ENCODE results near the gene AGTRAP. TPM values are rescaled to one million over a fixed set of nuclear protein-coding genes. Genes with fewer than 3 reads are reported as not detected.

The AGTRAP gene
- total and polyA plus RNA-seq, 9 of the 15 experiments (the other 6 are each of a cell fraction or from before 2014, with no cell fraction given), result 26.8 to 105 (median 57.5) TPM

DNA sequence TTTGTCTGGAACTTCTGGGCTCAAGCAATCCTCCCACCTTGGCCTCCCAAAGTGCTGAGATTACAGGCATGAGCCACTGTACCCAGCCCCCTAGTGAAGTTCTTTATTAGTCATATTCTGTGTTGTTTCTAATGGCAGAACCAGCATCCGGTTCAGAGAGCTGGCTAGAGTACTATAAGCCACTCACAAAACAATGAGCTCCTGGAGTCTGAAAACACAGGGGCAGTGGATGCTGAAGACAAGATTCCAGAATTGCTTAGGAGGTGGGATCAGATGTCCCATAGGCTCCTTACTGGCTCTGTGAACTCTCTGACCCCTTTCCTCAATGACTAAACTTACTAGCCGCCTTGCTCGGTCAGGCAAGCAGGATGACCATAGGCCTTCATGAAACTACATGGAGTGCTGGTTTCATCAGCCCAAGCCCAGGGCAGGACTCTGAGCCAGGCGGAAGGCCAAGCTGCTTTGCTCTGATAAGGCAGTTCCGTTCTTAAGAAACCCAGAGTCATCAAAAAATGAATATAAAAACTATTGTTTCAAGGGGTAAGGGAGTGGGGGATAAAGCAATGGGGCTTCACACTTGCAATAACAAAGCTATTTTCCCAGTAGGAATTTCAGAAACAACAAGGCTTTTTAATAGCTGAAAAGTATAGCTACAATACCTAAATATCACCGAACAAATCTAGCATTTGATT, 61.7 kb downstream of the AGTRAP start (continued):
- TF ChIP-seq FOXP1 (CRISPR knock-in tag; IDR thresholded peaks at IDR 0.05) (no peak), ZNF121 (CRISPR knock-in tag; conservative IDR thresholded peaks at IDR 0.05) (peak; percentile 98), GTF2E2 (tag; IDR thresholded peaks at IDR 0.05) (peak; percentile 84; the same call in 1 of the 2 replicates), HSF4 (CRISPR knock-in tag; IDR thresholded peaks at IDR 0.05; ENCODE audit: borderline replicate concordance) (peak; percentile 69; the same call in 1 of the 2 replicates), ARNT (IDR thresholded peaks at IDR 0.05) (peak; percentile 20 to 89; a peak in 3 of 4 replicates), ZNF146 (CRISPR knock-in tag; IDR thresholded peaks at IDR 0.05; ENCODE audit: unreplicated experiment) (no peak)
- TF ChIP-seq, protein P1, sequence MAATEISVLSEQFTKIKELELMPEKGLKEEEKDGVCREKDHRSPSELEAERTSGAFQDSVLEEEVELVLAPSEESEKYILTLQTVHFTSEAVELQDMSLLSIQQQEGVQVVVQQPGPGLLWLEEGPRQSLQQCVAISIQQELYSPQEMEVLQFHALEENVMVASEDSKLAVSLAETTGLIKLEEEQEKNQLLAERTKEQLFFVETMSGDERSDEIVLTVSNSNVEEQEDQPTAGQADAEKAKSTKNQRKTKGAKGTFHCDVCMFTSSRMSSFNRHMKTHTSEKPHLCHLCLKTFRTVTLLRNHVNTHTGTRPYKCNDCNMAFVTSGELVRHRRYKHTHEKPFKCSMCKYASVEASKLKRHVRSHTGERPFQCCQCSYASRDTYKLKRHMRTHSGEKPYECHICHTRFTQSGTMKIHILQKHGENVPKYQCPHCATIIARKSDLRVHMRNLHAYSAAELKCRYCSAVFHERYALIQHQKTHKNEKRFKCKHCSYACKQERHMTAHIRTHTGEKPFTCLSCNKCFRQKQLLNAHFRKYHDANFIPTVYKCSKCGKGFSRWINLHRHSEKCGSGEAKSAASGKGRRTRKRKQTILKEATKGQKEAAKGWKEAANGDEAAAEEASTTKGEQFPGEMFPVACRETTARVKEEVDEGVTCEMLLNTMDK (IDR thresholded peaks at IDR 0.05; ENCODE audit: borderline replicate concordance, insufficient read depth, low read depth, low read length, poor library complexity, severe bottlenecking), result no peak
- TF ChIP-seq, protein P2, sequence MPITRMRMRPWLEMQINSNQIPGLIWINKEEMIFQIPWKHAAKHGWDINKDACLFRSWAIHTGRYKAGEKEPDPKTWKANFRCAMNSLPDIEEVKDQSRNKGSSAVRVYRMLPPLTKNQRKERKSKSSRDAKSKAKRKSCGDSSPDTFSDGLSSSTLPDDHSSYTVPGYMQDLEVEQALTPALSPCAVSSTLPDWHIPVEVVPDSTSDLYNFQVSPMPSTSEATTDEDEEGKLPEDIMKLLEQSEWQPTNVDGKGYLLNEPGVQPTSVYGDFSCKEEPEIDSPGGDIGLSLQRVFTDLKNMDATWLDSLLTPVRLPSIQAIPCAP (CRISPR knock-in tag; IDR thresholded peaks at IDR 0.05; ENCODE audit: borderline replicate concordance), result no peak
- TF ChIP-seq, protein P3, sequence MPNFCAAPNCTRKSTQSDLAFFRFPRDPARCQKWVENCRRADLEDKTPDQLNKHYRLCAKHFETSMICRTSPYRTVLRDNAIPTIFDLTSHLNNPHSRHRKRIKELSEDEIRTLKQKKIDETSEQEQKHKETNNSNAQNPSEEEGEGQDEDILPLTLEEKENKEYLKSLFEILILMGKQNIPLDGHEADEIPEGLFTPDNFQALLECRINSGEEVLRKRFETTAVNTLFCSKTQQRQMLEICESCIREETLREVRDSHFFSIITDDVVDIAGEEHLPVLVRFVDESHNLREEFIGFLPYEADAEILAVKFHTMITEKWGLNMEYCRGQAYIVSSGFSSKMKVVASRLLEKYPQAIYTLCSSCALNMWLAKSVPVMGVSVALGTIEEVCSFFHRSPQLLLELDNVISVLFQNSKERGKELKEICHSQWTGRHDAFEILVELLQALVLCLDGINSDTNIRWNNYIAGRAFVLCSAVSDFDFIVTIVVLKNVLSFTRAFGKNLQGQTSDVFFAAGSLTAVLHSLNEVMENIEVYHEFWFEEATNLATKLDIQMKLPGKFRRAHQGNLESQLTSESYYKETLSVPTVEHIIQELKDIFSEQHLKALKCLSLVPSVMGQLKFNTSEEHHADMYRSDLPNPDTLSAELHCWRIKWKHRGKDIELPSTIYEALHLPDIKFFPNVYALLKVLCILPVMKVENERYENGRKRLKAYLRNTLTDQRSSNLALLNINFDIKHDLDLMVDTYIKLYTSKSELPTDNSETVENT (CRISPR knock-in tag; IDR thresholded peaks at IDR 0.05), result no peak
- TF ChIP-seq, protein P4, sequence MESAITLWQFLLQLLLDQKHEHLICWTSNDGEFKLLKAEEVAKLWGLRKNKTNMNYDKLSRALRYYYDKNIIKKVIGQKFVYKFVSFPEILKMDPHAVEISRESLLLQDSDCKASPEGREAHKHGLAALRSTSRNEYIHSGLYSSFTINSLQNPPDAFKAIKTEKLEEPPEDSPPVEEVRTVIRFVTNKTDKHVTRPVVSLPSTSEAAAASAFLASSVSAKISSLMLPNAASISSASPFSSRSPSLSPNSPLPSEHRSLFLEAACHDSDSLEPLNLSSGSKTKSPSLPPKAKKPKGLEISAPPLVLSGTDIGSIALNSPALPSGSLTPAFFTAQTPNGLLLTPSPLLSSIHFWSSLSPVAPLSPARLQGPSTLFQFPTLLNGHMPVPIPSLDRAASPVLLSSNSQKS (CRISPR knock-in tag; IDR thresholded peaks at IDR 0.05), result no peak
- TF ChIP-seq, protein P5, sequence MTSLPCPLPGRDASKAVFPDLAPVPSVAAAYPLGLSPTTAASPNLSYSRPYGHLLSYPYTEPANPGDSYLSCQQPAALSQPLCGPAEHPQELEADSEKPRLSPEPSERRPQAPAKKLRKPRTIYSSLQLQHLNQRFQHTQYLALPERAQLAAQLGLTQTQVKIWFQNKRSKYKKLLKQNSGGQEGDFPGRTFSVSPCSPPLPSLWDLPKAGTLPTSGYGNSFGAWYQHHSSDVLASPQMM (CRISPR knock-in tag; IDR thresholded peaks at IDR 0.05), result no peak
